ENCODE results near the gene LGMN. TPM values are rescaled to one million over a fixed set of nuclear protein-coding genes. Genes with fewer than 3 reads are reported as not detected.

LGMN gene
- total and polyA plus RNA-seq, 2 of the 13 experiments (the other 11 are each of a cell fraction or from before 2014, with no cell fraction given): 28.9 to 76.4 TPM

- TF ChIP-seq ZNF777 (CRISPR knock-in tag; IDR thresholded peaks at IDR 0.05) (no peak), ZNF577 (CRISPR knock-in tag; IDR thresholded peaks at IDR 0.05; ENCODE audit: borderline replicate concordance, low read depth) (no peak)
These were observed 44.2 kb downstream of the LGMN start (continued) for GRCh38 chr14:92704036-92704804.

GRCh38 chr14:92703516-92703915, 44.9 kb downstream of the LGMN start:
- no TSS peak for BruUV-seq (replicated peaks)
- intact Hi-C loops (cut with micrococcal nuclease; ENCODE audit: unreplicated experiment) (no loop called here), in situ Hi-C loops (cut with HindIII; ENCODE audit: extremely low pct_ligation_motif_present, low pct_unique_long_range_greater_than_20kb) (no loop called here)
- CTCF ChIA-PET (ENCODE audit: low intra/inter-chr PET ratio, low total read pairs): no interaction called here
- H3K4me2 ChIP-seq (ENCODE audit: low read depth, low read length): no peak overlapping the region
- no peak for ATAC-seq
- no peak for DNase-seq (ENCODE audit: low spot score)
- no peaks in the 10 kb centered on the region; a peak in 1 of 5 replicates for H3K27me3 ChIP-seq (ENCODE audit: control insufficient read depth in 1 of 2, insufficient read depth in 2 of 2, low read length in 2 of 2)
- POLR2A ChIA-PET: no interaction called here
- peaks cover 0 to 4% of the 10 kb centered on the region in 2 experiments; a peak in 3 of 5 replicates for H3K36me3 ChIP-seq (replicated peaks in 1 of 2; ENCODE audit: control insufficient read depth in 1 of 2, insufficient read depth in 2 of 2, low read length in 2 of 2)
- H3K9ac ChIP-seq (ENCODE audit: insufficient read depth, low read depth, low read length): no peak overlapping the region
- H3K4me3 ChIP-seq (replicated peaks in 1 of 3; ENCODE audit: insufficient read depth in 1 of 3, low read depth in 2 of 3, low read length in 3 of 3): no peak overlapping the region
- no peaks in the 10 kb centered on the region for H3K79me2 ChIP-seq (ENCODE audit: insufficient read depth, low read length)
- no peaks in the 10 kb centered on the region for H4K20me1 ChIP-seq (ENCODE audit: insufficient read depth, low read length)
- 97% methylated on average over 10 of the region's 10 CpGs for WGBS (ENCODE audit: low lambda C conversion rate)
- H3K4me1 ChIP-seq (ENCODE audit: insufficient read depth, low read length): no peaks in the 10 kb centered on the region
- no peak overlapping the region for H2AFZ ChIP-seq (ENCODE audit: low read length)
- no peak for FAIRE-seq
- H3K9me3 ChIP-seq (ENCODE audit: low read length): no peaks in the 10 kb centered on the region
- H3K27ac ChIP-seq (ENCODE audit: extremely low read length, insufficient read depth, low read length): no peak overlapping the region
- no peak for TF ChIP-seq ATM (IDR thresholded peaks at IDR 0.05; ENCODE audit: borderline replicate concordance)
- no peak for TF ChIP-seq ZNF670 (CRISPR knock-in tag; IDR thresholded peaks at IDR 0.05; ENCODE audit: borderline replicate concordance)
- no peak for TF ChIP-seq REST (IDR thresholded peaks at IDR 0.05; ENCODE audit: borderline replicate concordance in 1 of 2, low read depth in 1 of 2, low read length in 2 of 2)
- TF ChIP-seq ZNF34 (CRISPR knock-in tag; IDR thresholded peaks at IDR 0.05; ENCODE audit: borderline replicate concordance): no peak
- no peak for TF ChIP-seq HNF1B (CRISPR knock-in tag; IDR thresholded peaks at IDR 0.05)
- TF ChIP-seq ATF1 (CRISPR knock-in tag; IDR thresholded peaks at IDR 0.05): no peak
- TF ChIP-seq ZNF432 (CRISPR knock-in tag; IDR thresholded peaks at IDR 0.05; ENCODE audit: borderline replicate concordance): no peak
- no peak for TF ChIP-seq CHCHD3 (CRISPR knock-in tag; IDR thresholded peaks at IDR 0.05)
- TF ChIP-seq MTA3 (CRISPR knock-in tag; IDR thresholded peaks at IDR 0.05): no peak
- no peak for TF ChIP-seq AGO1 (IDR thresholded peaks at IDR 0.05; ENCODE audit: low read depth, low read length, poor library complexity, severe bottlenecking)
- no peak for TF ChIP-seq ZNF710 (CRISPR knock-in tag; IDR thresholded peaks at IDR 0.05; ENCODE audit: borderline replicate concordance)
- TF ChIP-seq ZSCAN20 (CRISPR knock-in tag; IDR thresholded peaks at IDR 0.05; ENCODE audit: borderline replicate concordance): no peak
- TF ChIP-seq TOE1 (CRISPR knock-in tag; IDR thresholded peaks at IDR 0.05): no peak
